Bone marrow (tissue), 2 donors: Measurements from ENCODE around the gene FAM98C.
A peak's percentile ranks its signal among the peaks of the same experiment; 100 is the strongest.
"Not testable (repeated sequence)": the region's sequence is repeated elsewhere in the genome, so short reads cannot be mapped to it uniquely, and the experiment has no call there.

ENCODE experiments used
- DNase-seq, 2 donors: peaks; one replicate each; lab custom pipeline; 2025; lab: John Stamatoyannopoulos, UW

The FAM98C gene

GRCh38 chr19:38399081-38399480, 3.8 kb upstream of the FAM98C start:
- DNase-seq = no peak

GRCh38 chr19:38399537-38399936, 3.4 kb upstream of the FAM98C start:
- DNase-seq = no peak

GRCh38 chr19:38400361-38400760, 2.5 kb upstream of the FAM98C start:
- DNase-seq = no peak

- DNase-seq = no peak
Measured at GRCh38 chr19:38401148-38401547, 1.7 kb upstream of the FAM98C start.

- no peak for DNase-seq
Measured at GRCh38 chr19:38402623-38402966, 298 bp upstream of the FAM98C start.

- no peak for DNase-seq
Measured at GRCh38 chr19:38404858-38405257, 2.0 kb downstream of the FAM98C start.

GRCh38 chr19:38405276-38405675, 2.4 kb downstream of the FAM98C start:
- no peak for DNase-seq

- no peak for DNase-seq
Measured at GRCh38 chr19:38409631-38410133, 6.8 kb downstream of the FAM98C start.

GRCh38 chr19:38410407-38410806, 7.5 kb downstream of the FAM98C start:
- DNase-seq = not testable (repeated sequence)

GRCh38 chr19:38411041-38411712, 8.3 kb downstream of the FAM98C start:
- DNase-seq = no peak

- not testable (repeated sequence) for DNase-seq
Measured at GRCh38 chr19:38411898-38412297, 9.0 kb downstream of the FAM98C start.

GRCh38 chr19:38412491-38412890, 9.6 kb downstream of the FAM98C start:
- DNase-seq = no peak

- no peak for DNase-seq
Measured at GRCh38 chr19:38412961-38413360, 10.1 kb downstream of the FAM98C start.

- DNase-seq = no peak
Measured at GRCh38 chr19:38413416-38413815, 10.5 kb downstream of the FAM98C start.

- no peak for DNase-seq
Measured at GRCh38 chr19:38417146-38417543, 14.3 kb downstream of the FAM98C start.

- DNase-seq = peak; percentile 32 to 67
Measured at GRCh38 chr19:38417544-38418506, 14.9 kb downstream of the FAM98C start.

- DNase-seq = no peak
Measured at GRCh38 chr19:38420935-38421334, 18.0 kb downstream of the FAM98C start.

GRCh38 chr19:38421856-38422255, 19.0 kb downstream of the FAM98C start:
- DNase-seq = no peak

- DNase-seq = no peak
Measured at GRCh38 chr19:38422438-38422837, 19.5 kb downstream of the FAM98C start.

GRCh38 chr19:38424272-38424671, 21.4 kb downstream of the FAM98C start:
- DNase-seq = no peak

GRCh38 chr19:38425222-38425809, 22.4 kb downstream of the FAM98C start:
- no peak for DNase-seq

- peak; percentile 46 to 87 for DNase-seq
Measured at GRCh38 chr19:38425810-38426466, 23.0 kb downstream of the FAM98C start, which contains the start of gene RASGRP4. Gene RASGRP4, minus strand, starts transcription at chr19:38426219. Its CDS starts 128 bp downstream, at chr19:38426091.
